HT1080 (cell line): Measurements from ENCODE around the gene NLGN4X. TPM values are rescaled to one million over a fixed set of nuclear protein-coding genes. Genes with fewer than 3 reads are reported as not detected.
A peak's percentile ranks its signal among the peaks of the same experiment; 100 is the strongest.
"Not testable (repeated sequence)": the region's sequence is repeated elsewhere in the genome, so short reads cannot be mapped to it uniquely, and the experiment has no call there.

Experiments
- DNase-seq: peaks from one replicate; pipeline ENCODE4 v3.0.0-alpha.2; 2015; ENCODE audit warnings: low read depth
- total RNA-seq: library from RNA; depleted of rRNA; stranded (reverse); fragments of >200 nt; shearing (Covaris generic); gene quantifications from 2 replicates; pipeline ENCODE4 v1.2.3, GENCODE V29; 2014

Gene NLGN4X
- total RNA-seq, 1 experiment from 2014 or later = 0.06 TPM

GRCh38 chrX:6015423-6015822 lies 213.2 kb downstream of the NLGN4X start:
- no peak for DNase-seq

- DNase-seq = no peak
These were observed 216.3 kb downstream of the NLGN4X start for GRCh38 chrX:6012357-6012756.

GRCh38 chrX:6005856-6006255 lies 222.8 kb downstream of the NLGN4X start:
- DNase-seq = no peak

- DNase-seq = peak; percentile 4
These were observed 224.1 kb downstream of the NLGN4X start for GRCh38 chrX:6004529-6004928.

GRCh38 chrX:6002056-6002455 lies 226.6 kb downstream of the NLGN4X start:
- DNase-seq = peak; percentile 4

- DNase-seq = no peak
These were observed 229.8 kb downstream of the NLGN4X start for GRCh38 chrX:5998901-5999300.

GRCh38 chrX:5998456-5998855 lies 230.2 kb downstream of the NLGN4X start:
- no peak for DNase-seq

GRCh38 chrX:5991393-5991792 lies 237.3 kb downstream of the NLGN4X start:
- no peak for DNase-seq

- DNase-seq = no peak
These were observed 249.3 kb downstream of the NLGN4X start for GRCh38 chrX:5979338-5979737.

- no peak for DNase-seq
These were observed 252.3 kb downstream of the NLGN4X start for GRCh38 chrX:5976332-5976731.

- DNase-seq = peak; percentile 0
These were observed 257.4 kb downstream of the NLGN4X start for GRCh38 chrX:5971300-5971699.

GRCh38 chrX:5965406-5965805 lies 263.3 kb downstream of the NLGN4X start:
- DNase-seq = no peak

GRCh38 chrX:5959286-5959685 lies 269.4 kb downstream of the NLGN4X start:
- DNase-seq = no peak

GRCh38 chrX:5958523-5958922 lies 270.1 kb downstream of the NLGN4X start:
- DNase-seq = no peak

- DNase-seq = peak; percentile 1
These were observed 271.2 kb downstream of the NLGN4X start for GRCh38 chrX:5957506-5957905.

- no peak for DNase-seq
These were observed 292.2 kb downstream of the NLGN4X start for GRCh38 chrX:5936438-5936837.

- DNase-seq = no peak
These were observed 300.4 kb downstream of the NLGN4X start for GRCh38 chrX:5928224-5928623.

- DNase-seq = peak; percentile 1
These were observed 311.7 kb downstream of the NLGN4X start for GRCh38 chrX:5916945-5917344.

GRCh38 chrX:5915783-5916182 lies 312.9 kb downstream of the NLGN4X start:
- no peak for DNase-seq

GRCh38 chrX:5907207-5907606 lies 321.5 kb downstream of the NLGN4X start:
- DNase-seq = no peak

- not testable (repeated sequence) for DNase-seq
These were observed 325.0 kb downstream of the NLGN4X start for GRCh38 chrX:5903586-5904190.

- peak; percentile 3 for DNase-seq
These were observed 330.2 kb downstream of the NLGN4X start for GRCh38 chrX:5898463-5898862.

GRCh38 chrX:5891378-5891777 lies 337.3 kb downstream of the NLGN4X start:
- DNase-seq = no peak
